ENCODE measurements around the gene ABCC6.
"Not testable (repeated sequence)": the region's sequence is repeated elsewhere in the genome, so short reads cannot be mapped to it uniquely, and the experiment has no call there.

ABCC6 gene

DNA sequence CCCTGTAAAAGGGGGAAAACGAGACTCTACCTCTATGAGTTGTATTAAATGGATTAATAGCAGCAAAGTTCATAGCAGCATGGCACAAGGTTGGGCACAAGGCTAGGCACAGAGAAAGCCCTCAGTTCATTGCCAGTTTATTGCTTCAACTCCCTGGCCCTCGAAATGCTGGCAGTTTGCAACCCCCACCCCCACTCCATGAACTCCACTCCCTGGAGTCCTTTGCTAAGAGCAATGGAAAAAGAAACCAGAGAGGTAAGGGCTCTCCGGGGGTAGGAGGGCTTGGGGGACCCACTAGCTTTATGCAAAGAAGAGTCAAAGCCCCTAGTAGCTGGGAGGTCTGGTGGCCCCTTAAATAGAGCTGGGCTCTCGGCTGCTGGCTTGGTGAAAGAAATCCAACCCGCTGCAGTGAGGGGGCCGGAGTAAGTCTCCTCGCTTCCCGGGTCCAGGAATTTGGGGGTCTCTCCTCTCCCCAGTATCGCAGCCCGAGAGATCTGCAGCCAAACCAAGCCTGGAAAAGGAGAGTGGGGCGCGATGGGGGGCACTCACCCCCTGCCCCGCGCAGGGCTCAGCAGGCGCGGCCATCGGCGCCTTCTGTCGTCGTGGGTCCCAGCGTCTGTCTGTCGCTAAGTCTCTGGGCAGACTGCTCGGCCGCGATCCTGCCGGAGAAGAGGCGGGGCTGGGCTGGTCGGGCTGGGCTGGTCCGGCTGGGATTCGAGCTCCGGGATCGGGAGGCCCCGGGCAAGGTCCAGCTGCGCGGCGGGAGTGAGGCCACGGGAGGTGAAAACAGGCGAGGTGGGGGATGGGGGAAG lies at the start of gene ABCC6:
ABCC6 (minus strand) TSS at position 645 of the 812 bp plus-strand sequence; CDS start at position 585, 60 bp downstream.
- not testable (repeated sequence) for DNase-seq

- DNase-seq = not testable (repeated sequence)
These were observed 49.4 kb upstream of the ABCC6 start for GRCh38 chr16:16272573-16273221.

GRCh38 chr16:16271658-16272057 lies 48.4 kb upstream of the ABCC6 start:
- DNase-seq = not testable (repeated sequence)

- DNase-seq = not testable (repeated sequence)
These were observed 45.0 kb upstream of the ABCC6 start for GRCh38 chr16:16268185-16268808.

GRCh38 chr16:16267708-16268107 lies 44.4 kb upstream of the ABCC6 start:
- DNase-seq = not testable (repeated sequence)

- DNase-seq = not testable (repeated sequence)
These were observed 41.8 kb upstream of the ABCC6 start for GRCh38 chr16:16265044-16265443.

- DNase-seq = not testable (repeated sequence)
These were observed 40.7 kb upstream of the ABCC6 start for GRCh38 chr16:16263947-16264346.

GRCh38 chr16:16262954-16263555 lies 39.8 kb upstream of the ABCC6 start:
- DNase-seq = not testable (repeated sequence)

DNA sequence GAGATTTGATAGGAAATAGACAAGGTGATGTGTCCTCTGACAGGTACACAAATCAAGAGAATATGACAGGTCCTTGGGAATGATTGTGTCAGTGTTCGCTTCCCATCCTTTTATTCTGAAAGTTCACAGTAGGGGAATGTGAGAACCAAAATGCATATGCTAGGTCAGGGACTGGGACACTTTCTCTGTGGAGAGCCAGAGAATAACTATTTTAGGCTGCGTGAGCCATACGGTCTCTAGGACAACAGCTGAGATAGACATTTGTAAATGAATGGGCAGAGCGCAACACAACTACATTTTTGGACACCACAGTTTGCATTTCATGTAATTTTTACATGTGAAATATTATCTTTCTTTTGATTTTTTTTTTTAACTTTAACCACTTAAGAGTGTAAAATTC lies 36.7 kb upstream of the ABCC6 start:
- not testable (repeated sequence) for DNase-seq

DNA sequence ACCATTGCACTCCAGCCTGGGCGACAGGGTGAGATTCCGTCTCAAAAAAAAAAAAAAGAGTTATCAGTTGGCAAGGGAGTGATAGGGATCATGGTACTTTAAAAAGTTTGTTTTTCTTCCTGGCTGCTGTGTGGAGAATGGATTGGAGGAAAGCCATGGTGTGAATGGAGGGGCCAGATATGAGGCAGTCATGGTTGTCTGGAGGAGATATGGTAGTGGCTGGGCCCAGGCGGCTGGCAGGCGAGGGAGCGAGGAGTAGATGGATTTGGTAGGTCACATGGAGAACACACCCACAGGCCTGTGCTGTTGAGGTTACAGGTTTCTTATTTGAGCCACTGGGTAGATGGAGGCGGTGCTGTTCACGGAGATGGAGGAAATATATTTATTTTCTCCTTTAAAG lies 35.5 kb upstream of the ABCC6 start:
- DNase-seq = not testable (repeated sequence)

GRCh38 chr16:16257301-16257923 lies 34.1 kb upstream of the ABCC6 start:
- DNase-seq = not testable (repeated sequence)

- not testable (repeated sequence) for DNase-seq
These were observed 29.1 kb upstream of the ABCC6 start for GRCh38 chr16:16252377-16252776.

- not testable (repeated sequence) for DNase-seq
These were observed 26.5 kb upstream of the ABCC6 start for GRCh38 chr16:16249621-16250330.

DNA sequence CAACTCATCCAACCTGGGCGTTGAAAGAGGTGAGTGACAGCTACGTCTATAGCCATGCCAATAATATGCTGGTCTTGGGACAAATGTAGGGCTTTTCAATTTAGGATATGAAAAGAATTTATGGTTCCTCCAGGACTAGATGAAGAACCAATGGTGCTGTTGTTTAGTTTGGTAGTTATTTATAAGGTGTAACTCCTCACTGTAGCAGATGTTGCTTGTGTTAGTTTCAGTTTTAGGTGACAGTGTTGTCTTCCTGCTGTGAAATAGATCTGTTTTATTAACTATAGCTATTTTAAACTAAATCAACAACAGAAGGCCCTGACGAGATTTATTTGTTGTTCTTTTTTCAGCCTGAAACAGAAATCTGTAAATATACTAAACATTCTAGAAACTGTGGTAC lies 24.1 kb upstream of the ABCC6 start:
- not testable (repeated sequence) for DNase-seq

DNA sequence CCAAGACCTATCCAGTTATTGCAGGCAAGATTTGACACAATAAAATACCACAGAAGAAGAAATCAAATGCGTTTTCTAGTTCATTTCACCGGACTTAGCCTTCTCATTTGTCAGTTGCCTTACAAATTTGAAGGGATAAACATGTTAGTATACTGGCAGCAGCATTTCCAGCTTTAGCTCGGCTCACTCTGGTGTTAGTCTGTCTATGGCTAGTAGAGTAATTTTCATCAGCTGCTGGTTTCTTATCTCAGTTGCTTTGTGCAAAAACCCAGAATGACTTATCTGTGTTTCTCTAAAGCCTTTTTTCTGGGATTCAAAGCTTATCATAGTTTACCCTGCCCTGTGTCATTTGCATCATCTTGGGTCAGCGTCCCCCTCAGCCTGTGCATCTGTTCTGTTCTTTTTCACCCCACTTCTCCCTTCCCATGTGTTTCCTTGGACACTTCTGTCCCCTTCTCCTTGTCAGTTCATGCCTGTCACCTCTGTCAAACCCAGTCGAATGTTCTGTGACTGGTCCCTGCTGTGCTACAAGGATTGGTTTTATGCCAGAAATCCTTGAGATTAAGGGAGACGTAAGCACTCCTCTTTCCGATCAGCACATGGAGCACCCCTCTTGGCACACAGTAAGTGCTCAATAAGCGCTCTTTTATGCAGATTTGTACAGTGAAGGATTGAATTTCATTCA lies 23.4 kb upstream of the ABCC6 start:
- not testable (repeated sequence) for DNase-seq

- DNase-seq = not testable (repeated sequence)
These were observed 20.6 kb upstream of the ABCC6 start for GRCh38 chr16:16243886-16244285.

DNA sequence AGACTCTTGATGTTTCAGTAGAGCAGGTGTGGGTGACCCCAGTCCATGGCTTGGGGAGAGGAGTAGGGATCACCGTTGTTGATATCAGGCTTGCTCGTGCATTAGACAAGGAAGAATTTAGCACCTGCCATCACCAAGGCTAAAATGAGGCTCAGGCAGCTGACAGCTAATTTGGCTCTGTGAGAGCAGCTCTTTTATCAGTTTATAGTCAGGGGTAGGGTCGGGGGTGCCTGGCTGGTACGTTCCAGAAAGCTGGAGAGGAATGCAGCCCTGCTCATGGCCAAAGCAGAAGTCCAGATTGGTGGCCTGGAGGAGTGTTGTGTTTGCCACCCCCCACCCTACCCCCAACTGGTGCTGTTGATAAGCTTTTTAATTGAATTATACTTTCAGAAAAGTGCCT lies 17.4 kb upstream of the ABCC6 start:
- DNase-seq = not testable (repeated sequence)

GRCh38 chr16:16237738-16238137 lies 14.4 kb upstream of the ABCC6 start:
- DNase-seq = not testable (repeated sequence)

GRCh38 chr16:16237071-16237470 lies 13.8 kb upstream of the ABCC6 start:
- DNase-seq = not testable (repeated sequence)

DNA sequence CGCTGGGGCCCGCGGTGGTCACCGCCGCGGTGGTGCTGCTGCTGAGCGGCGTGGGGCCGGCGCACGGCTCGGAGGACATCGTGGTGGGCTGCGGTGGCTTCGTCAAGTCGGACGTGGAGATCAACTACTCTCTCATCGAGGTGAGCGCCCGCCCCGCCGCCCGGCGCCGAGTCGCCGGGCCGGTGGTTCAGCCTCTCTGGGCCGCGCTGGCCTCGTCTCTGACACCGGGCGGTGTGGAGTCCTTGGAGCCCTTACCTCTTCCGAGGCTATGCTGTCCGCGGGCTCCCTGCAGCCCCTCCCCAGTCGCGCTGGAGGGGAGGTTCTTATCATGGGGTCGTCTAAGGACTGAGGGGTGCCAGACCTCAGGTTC lies 9.4 kb upstream of the ABCC6 start:
- not testable (repeated sequence) for DNase-seq

- DNase-seq = not testable (repeated sequence)
These were observed 458 bp upstream of the ABCC6 start for GRCh38 chr16:16223662-16224241.
